ENCODE data around the gene LRCH2.

The LRCH2 gene

GRCh38 chrX:115173181-115173580, 60.7 kb downstream of the LRCH2 start:
- no peaks in the 10 kb centered on the region for H3K4me1 ChIP-seq (ENCODE audit: insufficient read depth, low read length)
- DNase-seq = no peak
- H3K36me3 ChIP-seq (ENCODE audit: insufficient read depth, low read length) = no peaks in the 10 kb centered on the region
- TF ChIP-seq EZH2 (IDR thresholded peaks at IDR 0.05; ENCODE audit: borderline replicate concordance, low read depth, low read length, severe bottlenecking) = no peak
- TF ChIP-seq CTCF (IDR thresholded peaks at IDR 0.05; ENCODE audit: borderline replicate concordance, extremely low read depth, low read length, poor library complexity, severe bottlenecking) = no peak
- H3K9ac ChIP-seq (ENCODE audit: low read depth, low read length) = no peak overlapping the region
- H3K27ac ChIP-seq (ENCODE audit: low read length) = no peak overlapping the region
- H4K20me1 ChIP-seq (ENCODE audit: insufficient read depth, low read length) = no peaks in the 10 kb centered on the region
- H3K79me2 ChIP-seq (ENCODE audit: insufficient read depth, low read length) = no peaks in the 10 kb centered on the region
- no peak for ATAC-seq (ENCODE audit: insufficient read depth, low read depth)
- H3K4me3 ChIP-seq (ENCODE audit: low read depth in 1 of 2, low read length in 2 of 2) = no peak overlapping the region
- no peak overlapping the region for H3K4me2 ChIP-seq (ENCODE audit: insufficient read depth, low read length)
- H3K27me3 ChIP-seq (ENCODE audit: insufficient read depth, low read length, poor library complexity) = no peaks in the 10 kb centered on the region
- no peaks in the 10 kb centered on the region for H3K9me3 ChIP-seq (ENCODE audit: insufficient read depth, low read length, severe bottlenecking)
- no peak overlapping the region for H2AFZ ChIP-seq (ENCODE audit: low read depth, low read length)

GRCh38 chrX:115147220-115147619, 86.7 kb downstream of the LRCH2 start:
- H3K27me3 ChIP-seq (ENCODE audit: insufficient read depth, low read length, poor library complexity) = no peaks in the 10 kb centered on the region
- no peak for TF ChIP-seq EZH2 (IDR thresholded peaks at IDR 0.05; ENCODE audit: borderline replicate concordance, low read depth, low read length, severe bottlenecking)
- peak; percentile 56 for TF ChIP-seq CTCF (IDR thresholded peaks at IDR 0.05; ENCODE audit: borderline replicate concordance, extremely low read depth, low read length, poor library complexity, severe bottlenecking)
- no peaks in the 10 kb centered on the region for H3K4me1 ChIP-seq (ENCODE audit: insufficient read depth, low read length)
- DNase-seq (no peak), ATAC-seq (ENCODE audit: insufficient read depth, low read depth) (no peak)
- no peak overlapping the region for H3K9ac ChIP-seq (ENCODE audit: low read depth, low read length)
- H3K9me3 ChIP-seq (ENCODE audit: insufficient read depth, low read length, severe bottlenecking) = no peaks in the 10 kb centered on the region
- no peak overlapping the region for H3K4me3 ChIP-seq (ENCODE audit: low read depth in 1 of 2, low read length in 2 of 2)
- no peak overlapping the region for H3K4me2 ChIP-seq (ENCODE audit: insufficient read depth, low read length)
- H3K79me2 ChIP-seq (ENCODE audit: insufficient read depth, low read length) = no peaks in the 10 kb centered on the region
- no peak overlapping the region for H3K27ac ChIP-seq (ENCODE audit: low read length)
- no peaks in the 10 kb centered on the region for H4K20me1 ChIP-seq (ENCODE audit: insufficient read depth, low read length)
- no peak overlapping the region for H2AFZ ChIP-seq (ENCODE audit: low read depth, low read length)
- no peaks in the 10 kb centered on the region for H3K36me3 ChIP-seq (ENCODE audit: insufficient read depth, low read length)

GRCh38 chrX:115142057-115142456, 91.8 kb downstream of the LRCH2 start:
- H4K20me1 ChIP-seq (ENCODE audit: insufficient read depth, low read length) = no peaks in the 10 kb centered on the region
- H3K4me1 ChIP-seq (ENCODE audit: insufficient read depth, low read length) = no peaks in the 10 kb centered on the region
- H3K9me3 ChIP-seq (ENCODE audit: insufficient read depth, low read length, severe bottlenecking) = no peaks in the 10 kb centered on the region
- no peak for ATAC-seq (ENCODE audit: insufficient read depth, low read depth)
- no peaks in the 10 kb centered on the region for H3K79me2 ChIP-seq (ENCODE audit: insufficient read depth, low read length)
- H3K4me2 ChIP-seq (ENCODE audit: insufficient read depth, low read length) = no peak overlapping the region
- no peak overlapping the region for H3K4me3 ChIP-seq (ENCODE audit: low read depth in 1 of 2, low read length in 2 of 2)
- no peak overlapping the region for H2AFZ ChIP-seq (ENCODE audit: low read depth, low read length)
- H3K27ac ChIP-seq (ENCODE audit: low read length) = no peak overlapping the region
- DNase-seq = no peak
- no peak overlapping the region for H3K9ac ChIP-seq (ENCODE audit: low read depth, low read length)
- no peaks in the 10 kb centered on the region for H3K36me3 ChIP-seq (ENCODE audit: insufficient read depth, low read length)
- TF ChIP-seq CTCF (IDR thresholded peaks at IDR 0.05; ENCODE audit: borderline replicate concordance, extremely low read depth, low read length, poor library complexity, severe bottlenecking) = no peak
- TF ChIP-seq EZH2 (IDR thresholded peaks at IDR 0.05; ENCODE audit: borderline replicate concordance, low read depth, low read length, severe bottlenecking) = no peak
- no peaks in the 10 kb centered on the region for H3K27me3 ChIP-seq (ENCODE audit: insufficient read depth, low read length, poor library complexity)

- Histone ChIP-seq H3K79me2 (ENCODE audit: insufficient read depth, low read length) (no peaks in the 10 kb centered on the region), H4K20me1 (ENCODE audit: insufficient read depth, low read length) (no peaks in the 10 kb centered on the region)
- DNase-seq = no peak
Observed at GRCh38 chrX:115138040-115138439, 95.9 kb downstream of the LRCH2 start.

More at GRCh38 chrX:115138040-115138439, 95.9 kb downstream of the LRCH2 start:
- no peak overlapping the region for H3K4me3 ChIP-seq (ENCODE audit: low read depth in 1 of 2, low read length in 2 of 2)
- no peaks in the 10 kb centered on the region for H3K4me1 ChIP-seq (ENCODE audit: insufficient read depth, low read length)
- ATAC-seq (ENCODE audit: insufficient read depth, low read depth) = no peak
- no peak overlapping the region for H2AFZ ChIP-seq (ENCODE audit: low read depth, low read length)
- no peaks in the 10 kb centered on the region for H3K36me3 ChIP-seq (ENCODE audit: insufficient read depth, low read length)
- no peaks in the 10 kb centered on the region for H3K9me3 ChIP-seq (ENCODE audit: insufficient read depth, low read length, severe bottlenecking)
- no peak overlapping the region for H3K9ac ChIP-seq (ENCODE audit: low read depth, low read length)
- no peak overlapping the region for H3K4me2 ChIP-seq (ENCODE audit: insufficient read depth, low read length)
- TF ChIP-seq EZH2 (IDR thresholded peaks at IDR 0.05; ENCODE audit: borderline replicate concordance, low read depth, low read length, severe bottlenecking) = no peak
- no peak for TF ChIP-seq CTCF (IDR thresholded peaks at IDR 0.05; ENCODE audit: borderline replicate concordance, extremely low read depth, low read length, poor library complexity, severe bottlenecking)
- H3K27me3 ChIP-seq (ENCODE audit: insufficient read depth, low read length, poor library complexity) = no peaks in the 10 kb centered on the region
- no peak overlapping the region for H3K27ac ChIP-seq (ENCODE audit: low read length)
